HUES64 (cell line): ENCODE results near the gene DGKB.

Experiments used
- H3K27ac ChIP-seq: 2 replicates; pipeline ENCODE4 v1.7.0; 2013; ENCODE audit warnings: low read depth, low read length, inconsistent platforms
- H3K27me3 ChIP-seq: 2 replicates; pipeline ENCODE4 v1.6.1; 2013; ENCODE audit warnings: mild to moderate bottlenecking, low read length; ENCODE audit not compliant: insufficient read depth
- H3K36me3 ChIP-seq: 2 replicates; pipeline ENCODE4 v1.6.1; 2013; ENCODE audit warnings: mild to moderate bottlenecking, low read length; ENCODE audit not compliant: insufficient read depth
- H3K4me1 ChIP-seq: 2 replicates; pipeline ENCODE4 v1.6.1; 2013; ENCODE audit warnings: mild to moderate bottlenecking, low read length, moderate library complexity; ENCODE audit not compliant: insufficient read depth
- H3K4me3 ChIP-seq: 2 replicates; pipeline ENCODE4 v1.5.1; 2013; ENCODE audit warnings: mild to moderate bottlenecking, low read length, moderate library complexity
- H3K9ac ChIP-seq: 2 replicates; pipeline ENCODE4 v1.6.1; 2013; ENCODE audit warnings: mild to moderate bottlenecking, low read depth, low read length
- H3K9me3 ChIP-seq: 2 replicates; pipeline ENCODE4 v1.6.1; 2013; ENCODE audit warnings: low read depth, low read length; ENCODE audit not compliant: insufficient read depth
- WGBS: fragments of 150-250, 120-280 bp; methylation state at CpG from one replicate; pipeline ENCODE4 v1.1.7; 2013; ENCODE audit warnings: missing lambda C conversion rate; 5-methylcytosine and 5-hydroxymethylcytosine counted together

The DGKB gene

GRCh38 chr7:14377646-14378266, 524.8 kb downstream of the DGKB start:
- 95% methylated on average over 4 of the region's 4 CpGs for WGBS
- Histone ChIP-seq H3K9ac (no peak overlapping the region), H3K36me3 (no peaks in the 10 kb centered on the region), H3K4me3 (no peak overlapping the region), H3K4me1 (peaks cover 24% of the 10 kb centered on the region), H3K9me3 (no peaks in the 10 kb centered on the region), H3K27me3 (no peaks in the 10 kb centered on the region), H3K27ac (no peak overlapping the region)

GRCh38 chr7:14376711-14377110, 525.8 kb downstream of the DGKB start:
- no peak overlapping the region for H3K27ac ChIP-seq
- H3K4me3 ChIP-seq = no peak overlapping the region
- no peaks in the 10 kb centered on the region for H3K36me3 ChIP-seq
- 83% methylated on average over 2 of the region's 2 CpGs for WGBS
- H3K27me3 ChIP-seq = no peaks in the 10 kb centered on the region
- no peaks in the 10 kb centered on the region for H3K9me3 ChIP-seq
- H3K9ac ChIP-seq = no peak overlapping the region
- H3K4me1 ChIP-seq = peaks cover 24% of the 10 kb centered on the region

DNA sequence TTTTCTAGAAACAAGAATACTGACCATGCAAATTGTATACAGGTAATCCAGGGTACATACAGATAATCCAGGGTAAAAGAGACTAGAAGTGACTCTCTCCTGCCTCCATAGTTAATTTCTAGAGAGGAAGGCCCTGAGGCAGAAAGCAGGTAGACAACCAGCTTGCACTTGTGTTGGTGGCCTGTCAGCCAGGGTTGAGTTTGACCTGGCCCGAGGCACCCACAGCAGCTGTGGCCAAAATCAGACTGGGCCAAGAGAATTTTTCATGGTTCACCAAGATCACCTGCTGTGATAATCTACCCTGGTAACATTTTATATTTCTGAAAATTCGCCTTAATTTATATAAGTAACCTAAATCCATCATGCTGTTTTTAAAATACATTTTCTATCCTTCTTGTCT, 526.6 kb downstream of the DGKB start:
- WGBS = 99% methylated on average over 2 of the region's 2 CpGs
- H3K27ac ChIP-seq = no peak overlapping the region

GRCh38 chr7:14374336-14374735, 528.2 kb downstream of the DGKB start:
- H3K4me3 ChIP-seq = no peak overlapping the region
- H3K9me3 ChIP-seq = no peaks in the 10 kb centered on the region
- H3K27ac ChIP-seq = no peak overlapping the region
- no peaks in the 10 kb centered on the region for H3K27me3 ChIP-seq
- H3K9ac ChIP-seq = no peak overlapping the region
- no peaks in the 10 kb centered on the region for H3K36me3 ChIP-seq
- peaks cover 24% of the 10 kb centered on the region for H3K4me1 ChIP-seq
- WGBS = 97% methylated on average over 4 of the region's 4 CpGs

More for the DNA sequence above, 526.6 kb downstream of the DGKB start:
- Histone ChIP-seq H3K27me3 (no peaks in the 10 kb centered on the region), H3K9ac (no peak overlapping the region), H3K4me3 (no peak overlapping the region), H3K36me3 (no peaks in the 10 kb centered on the region), H3K4me1 (peaks cover 24% of the 10 kb centered on the region), H3K9me3 (no peaks in the 10 kb centered on the region)

DNA sequence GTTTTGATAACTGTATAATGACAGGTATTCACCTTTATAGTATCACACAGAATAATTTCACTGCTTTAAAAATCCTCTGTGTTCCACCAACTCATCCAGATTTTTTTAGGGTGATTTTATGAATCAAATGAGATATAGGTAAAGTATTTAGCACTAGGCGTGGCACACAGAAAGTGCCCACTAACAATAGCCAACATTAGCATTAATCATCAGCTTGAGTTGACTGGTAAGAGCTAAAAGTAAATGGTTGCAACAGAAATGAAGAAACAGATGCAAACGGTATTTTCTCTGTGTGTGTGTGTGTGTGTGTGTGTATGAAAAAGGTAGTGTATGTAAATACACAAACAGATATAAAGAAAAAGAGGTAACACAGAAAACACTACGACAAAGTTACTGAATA, 534.3 kb downstream of the DGKB start:
- Histone ChIP-seq H3K9me3 (no peaks in the 10 kb centered on the region), H3K36me3 (no peaks in the 10 kb centered on the region), H3K4me3 (no peak overlapping the region), H3K27ac (no peak overlapping the region), H3K4me1 (no peaks in the 10 kb centered on the region), H3K27me3 (no peaks in the 10 kb centered on the region), H3K9ac (no peak overlapping the region)
- 100% methylated on average over 1 of the region's 3 CpGs for WGBS

DNA sequence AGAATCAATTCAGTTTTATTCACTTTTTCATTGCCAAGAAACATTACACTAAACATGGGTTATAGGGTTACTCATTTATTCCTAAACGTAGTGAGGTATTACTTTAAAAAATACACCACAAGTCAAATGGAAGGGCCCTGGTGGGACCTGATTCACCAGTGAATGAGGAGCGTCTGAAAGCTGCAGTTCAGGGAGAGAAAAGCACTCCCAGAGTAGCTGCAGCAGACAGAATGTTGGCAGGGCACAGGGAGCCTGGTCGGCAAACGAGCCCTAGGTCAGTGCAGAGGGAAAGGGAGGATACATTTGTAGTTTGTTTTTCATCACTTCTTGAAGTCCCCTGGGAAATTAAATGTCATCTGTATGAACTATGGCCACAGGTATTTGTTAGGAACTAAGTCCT, 551.4 kb downstream of the DGKB start:
- 59% methylated on average over 3 of the region's 4 CpGs for WGBS

DNA sequence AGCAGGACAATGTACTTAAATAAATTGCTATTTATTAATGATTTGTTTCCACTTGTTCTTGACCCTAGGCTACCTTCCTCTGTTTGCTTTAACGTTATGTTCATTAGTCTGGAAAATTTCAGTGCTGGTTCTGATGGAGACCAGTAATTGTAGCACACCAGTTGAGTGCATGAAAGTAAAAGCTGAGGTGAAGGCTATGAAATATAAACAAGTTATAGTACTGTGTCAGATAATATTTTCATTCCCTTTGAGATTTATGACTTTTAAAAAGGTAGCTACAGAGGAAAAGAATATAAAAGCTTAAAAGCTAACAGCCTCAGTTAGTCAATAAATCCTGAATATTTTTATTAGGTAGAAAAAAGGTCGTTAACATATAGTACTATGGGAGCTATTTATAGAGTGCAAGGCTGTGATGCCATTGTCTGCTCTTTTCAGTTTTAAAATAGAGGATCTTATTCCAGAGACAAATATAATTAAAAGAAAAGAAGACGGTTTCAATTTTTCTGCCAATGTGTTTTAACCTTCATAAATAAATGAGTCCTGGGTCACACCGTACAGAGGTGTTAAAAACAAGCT, 561.3 kb downstream of the DGKB start:
- WGBS = 70% methylated on average over 2 of the region's 4 CpGs
- Histone ChIP-seq H3K4me1 (peaks cover 25% of the 10 kb centered on the region), H3K36me3 (no peaks in the 10 kb centered on the region), H3K27me3 (no peaks in the 10 kb centered on the region), H3K9ac (peak overlapping the region; percentile 17; the same call in 1 of the 2 replicates), H3K9me3 (no peaks in the 10 kb centered on the region), H3K4me3 (no peak overlapping the region), H3K27ac (peak overlapping the region; percentile 61)

More for the DNA sequence above, 551.4 kb downstream of the DGKB start:
- Histone ChIP-seq H3K4me1 (no peaks in the 10 kb centered on the region), H3K4me3 (no peak overlapping the region), H3K9ac (no peak overlapping the region), H3K27ac (no peak overlapping the region), H3K27me3 (no peaks in the 10 kb centered on the region), H3K36me3 (no peaks in the 10 kb centered on the region), H3K9me3 (no peaks in the 10 kb centered on the region)

GRCh38 chr7:14340393-14341074, 562.0 kb downstream of the DGKB start:
- Histone ChIP-seq H3K4me1 (peaks cover 25% of the 10 kb centered on the region), H3K4me3 (no peak overlapping the region), H3K9ac (peak overlapping the region; percentile 17; the same call in 1 of the 2 replicates), H3K27ac (peak overlapping the region; percentile 61), H3K27me3 (no peaks in the 10 kb centered on the region), H3K9me3 (no peaks in the 10 kb centered on the region), H3K36me3 (no peaks in the 10 kb centered on the region)
- WGBS = 0% methylated on average over 1 of the region's 2 CpGs

DNA sequence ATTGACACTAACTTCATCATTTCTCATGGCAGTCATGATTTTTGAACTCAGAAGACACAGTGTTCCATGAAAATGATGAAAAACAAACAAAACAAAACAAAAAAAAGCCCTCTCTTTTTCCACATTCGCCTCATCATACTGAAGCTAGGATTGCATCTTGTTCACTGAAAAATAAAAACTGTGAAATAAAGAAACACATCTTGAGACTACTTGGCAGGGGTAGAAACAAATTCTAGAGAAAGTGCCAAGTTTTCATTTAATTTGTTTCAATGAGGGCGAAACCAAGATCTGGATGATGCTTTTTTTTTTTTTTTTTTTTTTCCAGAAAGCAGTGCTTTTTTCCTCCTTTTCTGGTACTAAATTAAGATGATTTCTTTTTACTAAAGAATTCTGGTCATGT, 562.7 kb downstream of the DGKB start:
- Histone ChIP-seq H3K9me3 (no peaks in the 10 kb centered on the region), H3K27ac (no peak overlapping the region), H3K27me3 (no peaks in the 10 kb centered on the region), H3K36me3 (no peaks in the 10 kb centered on the region), H3K4me1 (peaks cover 25% of the 10 kb centered on the region), H3K9ac (no peak overlapping the region), H3K4me3 (no peak overlapping the region)
- 90% methylated on average over 2 of the region's 2 CpGs for WGBS

GRCh38 chr7:14336256-14336655, 566.3 kb downstream of the DGKB start:
- no peak overlapping the region for H3K27ac ChIP-seq
- no peak overlapping the region for H3K4me3 ChIP-seq
- no peaks in the 10 kb centered on the region for H3K9me3 ChIP-seq
- H3K36me3 ChIP-seq = no peaks in the 10 kb centered on the region
- H3K4me1 ChIP-seq = peaks cover 15% of the 10 kb centered on the region
- H3K9ac ChIP-seq = no peak overlapping the region
- no peaks in the 10 kb centered on the region for H3K27me3 ChIP-seq
- WGBS = 92% methylated on average over 1 of the region's 1 CpG

DNA sequence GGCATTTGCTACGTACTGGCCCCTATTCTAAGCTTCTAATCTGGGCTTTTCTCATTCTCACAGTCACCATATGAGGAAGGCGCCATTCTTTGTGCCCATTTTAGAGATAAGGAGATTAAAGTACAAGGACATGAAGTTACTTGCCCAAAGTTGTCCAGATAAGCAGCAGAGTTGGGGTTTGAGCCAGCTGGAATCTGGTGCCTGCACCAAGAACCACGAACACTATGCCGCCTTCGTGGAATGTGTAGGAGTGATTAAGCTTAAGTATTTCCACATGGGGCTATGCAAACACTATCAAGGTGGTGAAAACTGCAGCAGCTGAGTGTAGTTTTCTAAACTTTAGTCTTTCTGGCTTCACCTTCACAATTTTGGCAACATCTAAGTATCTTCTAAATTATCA, 570.4 kb downstream of the DGKB start:
- no peaks in the 10 kb centered on the region for H3K9me3 ChIP-seq
- WGBS = 72% methylated on average over 5 of the region's 5 CpGs
- H3K4me3 ChIP-seq = no peak overlapping the region
- no peak overlapping the region for H3K27ac ChIP-seq
- no peaks in the 10 kb centered on the region for H3K27me3 ChIP-seq
- H3K4me1 ChIP-seq = no peaks in the 10 kb centered on the region
- no peak overlapping the region for H3K9ac ChIP-seq
- H3K36me3 ChIP-seq = no peaks in the 10 kb centered on the region
